Astrocyte (in vitro differentiated cells and primary cell): Measurements from ENCODE around the gene TJP1.

ENCODE experiments used
- EZH2 ChIP-seq: IDR thresholded peaks from 2 replicates; pipeline ENCODE4 v1.6.1; 2012; ENCODE audit warnings: mild to moderate bottlenecking, low read length, inconsistent platforms; ENCODE audit not compliant: insufficient read depth
- TF ChIP-seq, protein P1 (sequence below): IDR thresholded peaks from 2 replicates; pipeline ENCODE4 v1.5.1; 2011; ENCODE audit warnings: low read depth, mild to moderate bottlenecking, inconsistent platforms, low read length, moderate library complexity; ENCODE audit not compliant: insufficient read depth

DNA sequence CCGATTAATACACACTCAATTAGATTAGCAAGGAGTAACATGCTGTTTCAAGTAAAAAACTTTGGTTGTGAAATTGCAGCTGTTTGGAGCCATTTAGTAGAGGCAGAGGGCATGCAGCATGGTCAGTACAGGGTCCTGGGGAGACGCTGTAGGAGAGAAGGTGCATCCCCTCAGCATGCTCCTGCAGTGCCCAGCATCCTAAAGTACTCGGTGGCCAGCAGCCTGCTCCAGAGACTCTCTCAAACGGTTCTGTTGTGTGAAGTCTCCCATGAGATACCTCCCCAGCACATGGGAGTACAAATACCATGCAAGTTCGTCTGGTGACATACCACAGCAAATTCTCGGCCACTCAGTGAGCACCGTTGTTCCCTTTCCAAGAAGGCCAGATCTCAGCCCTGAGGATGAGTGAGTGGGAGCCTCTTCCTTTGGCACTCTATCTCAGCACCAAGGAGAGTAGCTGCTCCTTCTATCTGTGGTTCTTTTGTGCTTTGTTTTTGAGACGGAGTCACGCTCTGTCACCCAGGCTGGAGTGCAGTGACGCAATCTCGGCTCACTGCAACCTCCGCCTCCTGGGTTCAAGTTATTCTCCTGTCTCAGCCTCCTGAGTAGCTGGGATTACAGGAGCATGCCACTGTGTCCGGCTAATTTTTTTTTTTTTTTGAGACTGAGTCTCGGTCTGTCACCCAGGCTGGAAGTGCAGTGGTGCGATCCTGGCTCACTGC is 72.7 kb downstream of the TJP1 start:
- TF ChIP-seq, protein P1, sequence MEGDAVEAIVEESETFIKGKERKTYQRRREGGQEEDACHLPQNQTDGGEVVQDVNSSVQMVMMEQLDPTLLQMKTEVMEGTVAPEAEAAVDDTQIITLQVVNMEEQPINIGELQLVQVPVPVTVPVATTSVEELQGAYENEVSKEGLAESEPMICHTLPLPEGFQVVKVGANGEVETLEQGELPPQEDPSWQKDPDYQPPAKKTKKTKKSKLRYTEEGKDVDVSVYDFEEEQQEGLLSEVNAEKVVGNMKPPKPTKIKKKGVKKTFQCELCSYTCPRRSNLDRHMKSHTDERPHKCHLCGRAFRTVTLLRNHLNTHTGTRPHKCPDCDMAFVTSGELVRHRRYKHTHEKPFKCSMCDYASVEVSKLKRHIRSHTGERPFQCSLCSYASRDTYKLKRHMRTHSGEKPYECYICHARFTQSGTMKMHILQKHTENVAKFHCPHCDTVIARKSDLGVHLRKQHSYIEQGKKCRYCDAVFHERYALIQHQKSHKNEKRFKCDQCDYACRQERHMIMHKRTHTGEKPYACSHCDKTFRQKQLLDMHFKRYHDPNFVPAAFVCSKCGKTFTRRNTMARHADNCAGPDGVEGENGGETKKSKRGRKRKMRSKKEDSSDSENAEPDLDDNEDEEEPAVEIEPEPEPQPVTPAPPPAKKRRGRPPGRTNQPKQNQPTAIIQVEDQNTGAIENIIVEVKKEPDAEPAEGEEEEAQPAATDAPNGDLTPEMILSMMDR, result no peak
- no peak for TF ChIP-seq EZH2
